AG09319 (cell line): ENCODE results near the gene ABCF3.
A peak's percentile ranks its signal among the peaks of the same experiment; 100 is the strongest.

ENCODE experiments used
- DNase-seq: peaks from one replicate; pipeline ENCODE4 v3.0.0-alpha.2; 2010; ENCODE audit warnings: low read depth; ENCODE audit errors: extremely low read depth
- TF ChIP-seq, protein P1 (sequence below): IDR thresholded peaks from 2 replicates; pipeline ENCODE4 v1.5.1; 2011; ENCODE audit warnings: low read depth, mild to moderate bottlenecking, inconsistent platforms, low read length, moderate library complexity

ABCF3 gene

DNA sequence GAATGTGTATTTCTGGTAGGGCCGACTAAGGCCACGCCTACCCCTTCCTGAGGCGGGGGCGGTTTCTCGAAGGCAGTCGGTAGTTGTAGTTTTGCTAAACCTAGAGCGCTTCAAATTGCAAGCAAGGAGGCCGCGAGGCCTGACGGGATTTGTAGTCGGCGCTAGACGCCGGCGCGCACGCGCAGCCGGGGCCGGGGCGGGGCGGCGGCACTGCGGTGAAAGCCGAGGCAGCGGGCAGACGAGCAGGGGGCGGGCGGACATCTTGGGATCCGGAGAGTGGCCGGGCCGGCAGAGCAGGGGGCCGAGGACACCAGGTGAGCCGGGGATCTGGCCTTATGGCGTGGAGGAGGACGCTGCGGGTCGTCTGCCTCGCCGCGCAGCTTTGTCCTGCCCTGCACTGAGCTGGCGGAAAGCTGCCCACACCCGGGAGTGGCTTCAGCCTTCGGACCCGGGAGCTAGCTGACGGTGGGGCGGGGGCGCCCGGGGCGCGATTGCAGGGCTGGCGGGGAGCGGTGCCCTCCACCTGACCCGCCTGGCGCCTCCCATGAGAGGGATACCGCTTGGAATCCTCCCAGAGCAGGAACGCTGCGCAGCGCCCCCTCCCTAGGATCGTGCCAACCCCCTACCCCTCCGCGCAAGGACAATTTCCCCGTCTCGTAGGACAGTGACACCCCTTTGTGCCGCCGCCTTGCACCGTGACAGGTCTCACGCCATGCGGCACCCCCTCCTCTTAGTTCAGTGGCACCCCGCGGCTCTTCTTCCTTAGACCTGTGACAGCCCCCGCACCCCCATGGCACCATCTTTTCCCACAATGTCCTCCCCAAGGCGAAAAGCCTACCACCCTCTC lies 11.1 kb upstream of the ABCF3 start, which contains the start of gene AP2M1:
Gene AP2M1, plus strand, starts transcription at position 210 of the 847 bp plus-strand sequence. CDS start 2,139 bp downstream, outside the sequence.
- DNase-seq = peak; percentile 99
- TF ChIP-seq, protein P1, sequence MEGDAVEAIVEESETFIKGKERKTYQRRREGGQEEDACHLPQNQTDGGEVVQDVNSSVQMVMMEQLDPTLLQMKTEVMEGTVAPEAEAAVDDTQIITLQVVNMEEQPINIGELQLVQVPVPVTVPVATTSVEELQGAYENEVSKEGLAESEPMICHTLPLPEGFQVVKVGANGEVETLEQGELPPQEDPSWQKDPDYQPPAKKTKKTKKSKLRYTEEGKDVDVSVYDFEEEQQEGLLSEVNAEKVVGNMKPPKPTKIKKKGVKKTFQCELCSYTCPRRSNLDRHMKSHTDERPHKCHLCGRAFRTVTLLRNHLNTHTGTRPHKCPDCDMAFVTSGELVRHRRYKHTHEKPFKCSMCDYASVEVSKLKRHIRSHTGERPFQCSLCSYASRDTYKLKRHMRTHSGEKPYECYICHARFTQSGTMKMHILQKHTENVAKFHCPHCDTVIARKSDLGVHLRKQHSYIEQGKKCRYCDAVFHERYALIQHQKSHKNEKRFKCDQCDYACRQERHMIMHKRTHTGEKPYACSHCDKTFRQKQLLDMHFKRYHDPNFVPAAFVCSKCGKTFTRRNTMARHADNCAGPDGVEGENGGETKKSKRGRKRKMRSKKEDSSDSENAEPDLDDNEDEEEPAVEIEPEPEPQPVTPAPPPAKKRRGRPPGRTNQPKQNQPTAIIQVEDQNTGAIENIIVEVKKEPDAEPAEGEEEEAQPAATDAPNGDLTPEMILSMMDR = no peak; the same call in 1 of the 2 replicates

DNA sequence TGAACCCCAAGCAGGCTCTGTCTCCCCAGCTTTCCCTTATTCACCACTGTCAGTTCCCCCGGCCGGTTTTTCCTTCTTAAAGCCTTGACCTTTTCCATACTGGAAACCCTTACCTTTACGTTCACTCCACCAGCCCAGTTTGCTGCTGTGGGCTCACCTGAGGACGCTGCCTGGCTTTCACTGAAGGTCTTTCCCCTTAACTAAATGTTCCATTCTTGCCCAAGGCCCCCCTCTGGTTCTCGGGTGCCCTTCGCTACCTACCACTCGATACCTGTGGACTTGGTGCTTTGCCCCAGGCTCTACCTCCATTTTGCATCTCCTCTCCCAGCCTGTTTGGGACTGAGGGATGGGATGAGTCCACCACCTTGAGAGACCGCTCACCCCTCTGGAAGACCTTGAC lies 10.5 kb upstream of the ABCF3 start:
- TF ChIP-seq, protein P1 = no peak
- no peak for DNase-seq

DNA sequence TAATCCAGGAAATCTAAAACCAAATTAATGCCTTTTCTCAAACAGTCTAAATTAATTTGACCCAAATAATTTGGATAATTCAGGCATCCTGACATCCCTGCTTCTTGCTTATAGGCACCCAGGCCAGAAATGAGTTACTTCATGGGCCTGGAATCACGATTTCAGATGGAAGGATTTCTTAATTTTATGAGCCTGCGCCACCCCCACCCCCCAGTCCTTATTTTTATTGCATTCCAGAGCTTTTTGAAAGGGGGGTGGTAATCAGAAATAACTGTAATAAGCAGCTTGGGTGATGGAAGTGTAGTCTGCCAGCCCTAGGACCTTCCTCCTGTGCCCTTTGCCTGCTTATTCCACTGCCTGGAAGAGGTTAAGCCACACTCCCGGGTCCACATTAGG lies 10.0 kb upstream of the ABCF3 start:
- TF ChIP-seq, protein P1 = no peak
- no peak for DNase-seq

DNA sequence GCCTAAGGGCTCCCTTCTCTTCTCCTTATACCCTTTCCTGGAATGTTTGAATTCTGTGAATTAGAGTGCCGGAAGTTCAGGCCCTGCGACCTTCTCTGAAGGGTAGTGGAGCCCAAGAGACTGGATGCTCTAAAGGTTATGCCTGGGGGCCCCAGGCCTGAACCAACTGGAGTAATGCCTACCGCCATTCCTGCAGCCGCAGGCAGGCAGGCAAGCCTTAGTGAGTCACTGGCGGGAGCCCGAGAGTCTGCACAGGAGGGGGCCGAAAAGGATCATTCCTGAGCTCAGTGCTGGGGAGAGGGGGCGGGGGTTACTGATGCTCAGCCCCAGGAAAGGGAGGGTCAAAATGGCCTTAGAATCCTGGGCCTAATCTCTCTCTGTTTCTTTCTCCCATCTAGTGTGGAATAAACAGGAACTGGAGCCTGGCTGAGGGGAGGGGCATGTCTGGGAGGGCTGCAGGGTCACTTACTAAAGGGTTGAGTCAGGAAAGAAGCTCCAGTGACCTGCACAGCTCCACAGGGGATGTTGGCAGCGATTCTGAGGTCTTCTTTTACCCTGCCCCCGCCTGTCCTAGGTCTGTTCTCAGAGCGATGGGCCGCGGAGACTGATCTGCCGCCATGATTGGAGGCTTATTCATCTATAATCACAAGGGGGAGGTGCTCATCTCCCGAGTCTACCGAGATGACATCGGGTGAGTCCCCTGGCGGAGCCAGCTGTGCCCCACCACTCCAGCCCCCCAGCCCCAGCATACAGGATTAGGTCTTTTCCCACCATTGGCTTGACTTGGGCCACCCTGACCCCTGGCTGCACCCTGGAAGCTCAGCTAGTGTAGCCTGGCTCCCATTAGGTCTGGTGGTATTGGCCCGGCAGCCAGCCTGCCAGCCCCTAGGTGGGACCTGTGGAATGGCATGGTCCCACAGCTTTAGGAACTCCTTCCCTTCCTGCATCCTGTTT lies 9.3 kb upstream of the ABCF3 start:
- DNase-seq = peak; percentile 79

DNA sequence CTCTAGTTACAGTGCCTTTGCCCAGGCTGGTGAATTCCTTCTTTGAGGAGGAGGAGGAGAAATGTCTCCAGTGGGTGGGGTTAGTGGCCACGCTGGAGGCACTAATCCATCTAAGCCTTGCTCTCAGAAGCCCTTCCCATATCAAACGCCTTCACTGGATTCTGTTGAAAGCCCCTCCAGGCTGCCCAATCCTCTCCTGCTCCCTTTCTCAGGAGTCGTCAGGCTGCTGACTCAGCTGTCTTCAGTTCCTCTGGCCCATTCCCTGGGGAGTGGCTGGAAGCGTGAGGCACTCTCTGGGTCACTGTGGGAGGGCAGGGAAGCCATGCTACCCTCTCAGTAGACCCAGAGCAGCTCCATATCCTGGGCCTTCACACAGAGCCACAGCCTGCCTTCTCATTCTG lies 8.7 kb upstream of the ABCF3 start:
- no peak for DNase-seq
- TF ChIP-seq, protein P1 = no peak

More for the DNA sequence above, 9.3 kb upstream of the ABCF3 start:
- TF ChIP-seq, protein P1 = no peak

DNA sequence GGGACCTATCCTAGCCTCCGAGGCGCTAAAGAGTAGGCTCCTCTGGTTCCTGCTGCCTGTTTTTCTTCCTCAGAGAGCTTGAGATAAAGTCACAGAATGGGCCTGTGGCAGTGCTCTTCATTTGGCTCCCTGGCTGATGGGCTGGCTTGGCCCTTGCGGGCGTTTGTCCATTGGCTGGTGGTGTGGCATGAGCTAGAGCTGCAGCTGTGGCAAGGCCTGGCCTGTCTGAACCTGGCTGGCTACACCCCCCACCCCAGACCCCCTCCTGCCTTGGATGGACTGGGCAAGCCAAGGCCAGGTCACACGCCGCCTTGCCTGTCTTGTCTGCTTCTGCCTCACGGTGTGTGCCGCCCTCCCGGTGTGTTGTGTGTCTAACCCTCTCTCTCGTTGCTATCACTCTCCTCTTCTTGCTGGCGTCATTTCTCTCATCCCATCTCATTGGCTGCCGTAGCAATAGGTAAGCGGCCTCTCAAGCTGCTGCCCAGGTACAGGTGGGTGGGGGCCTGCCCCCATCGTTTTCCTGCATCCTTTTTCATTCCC lies 8.2 kb upstream of the ABCF3 start:
- no peak for DNase-seq
- TF ChIP-seq, protein P1 = no peak
